B cell (primary cell): Measurements from ENCODE around the gene FABP3.

Experiments
- CTCF ChIP-seq: fragments of 200-600 bp; IDR thresholded peaks from one replicate; pipeline ENCODE4 v1.8.0; 2022; ENCODE audit warnings: antibody characterized with exemption, mild to moderate bottlenecking
- EZH2 ChIP-seq: IDR thresholded peaks from 2 replicates; pipeline ENCODE4 v1.6.1; 2012; ENCODE audit warnings: borderline replicate concordance, low read depth, mild to moderate bottlenecking, moderate library complexity, low read length; ENCODE audit not compliant: insufficient read depth, poor library complexity, severe bottlenecking

GRCh38 chr1:31393463-31393862 is 20.6 kb upstream of the FABP3 start:
- TF ChIP-seq CTCF, result no peak
- TF ChIP-seq EZH2, result no peak
